Esophagus muscularis mucosa (tissue), 4 donors: ENCODE results near the gene TBL3. TPM values are rescaled to one million over a fixed set of nuclear protein-coding genes. Genes with fewer than 3 reads are reported as not detected.

Source experiments
- DNase-seq: peaks from one replicate; pipeline ENCODE4 v3.0.0-alpha.2; 2017; ENCODE audit errors: extremely low spot score
- H3K27ac ChIP-seq, 4 donors: fragments of 200-600 bp; sonication (generic); replicated peaks in 1 of 4; 1 replicate in 3 of 4; 2 replicates in 1 of 4; pipeline ENCODE4 v1.5.1; 2016 to 2019; ENCODE audit warnings: mild to moderate bottlenecking in 1 of 4
- H3K27me3 ChIP-seq, 4 donors: fragments of 200-600 bp; sonication (generic); one replicate each; pipeline versions ENCODE4 v1.5.1 to v1.6.0; 2016 to 2019
- H3K36me3 ChIP-seq, 4 donors: fragments of 200-600 bp; sonication (generic); one replicate each; pipeline ENCODE4 v1.5.1; 2016 to 2019
- H3K4me1 ChIP-seq, 4 donors: fragments of 200-600 bp; sonication (generic); one replicate each; pipeline ENCODE4 v1.5.1; 2016 to 2019
- H3K4me3 ChIP-seq, 4 donors: fragments of 200-600 bp; sonication (generic); 1 replicate in 2 of 4; 2 replicates in 2 of 4; pipeline ENCODE4 v1.5.1; 2016 to 2019; ENCODE audit warnings: mild to moderate bottlenecking in 4 of 4, moderate library complexity in 1 of 4
- H3K9me3 ChIP-seq, 4 donors: fragments of 200-600 bp; sonication (generic); 1 replicate in 3 of 4; 2 replicates in 1 of 4; pipeline ENCODE4 v1.5.1; 2016 to 2019
- EP300 ChIP-seq: sonication (generic); formaldehyde crosslinking; IDR thresholded peaks from one replicate; pipeline ENCODE4 v1.6.1; 2017; ENCODE audit warnings: antibody characterized with exemption
- POLR2A ChIP-seq: fragments of 450-650 bp; IDR thresholded peaks from one replicate; pipeline ENCODE4 v1.6.1; 2017; ENCODE audit warnings: antibody characterized with exemption, moderate library complexity, mild to moderate bottlenecking, low read depth
- POLR2AphosphoS5 ChIP-seq, 2 donors: sonication (generic); formaldehyde crosslinking; IDR thresholded peaks; one replicate each; pipeline ENCODE4 v1.6.1; 2017; ENCODE audit warnings: antibody characterized with exemption in 2 of 2
- WGBS: methylation state at CpG from one replicate; pipeline ENCODE4 v1.1.5; 2018; 5-methylcytosine and 5-hydroxymethylcytosine counted together
- intact Hi-C: fragments of 100-400 bp; cut with DNase I; formaldehyde crosslinking; loops from one replicate; pipeline ENCODE4 v1.15.1; 2023
- total RNA-seq, 4 donors: library from RNA; depleted of rRNA; stranded (reverse); fragments of >200 nt; gene quantifications; one replicate each; pipeline versions ENCODE4 v1.1.0 to v1.2.1, GENCODE V29; 2016
- TF ChIP-seq, protein P1 (sequence below), 3 experiments: fragments of 200-600 bp in 2 of 3; fragments of 450-650 bp in 1 of 3; sonication (generic) in 2 of 3; IDR thresholded peaks; one replicate each; pipeline ENCODE4 v1.5.1; 2017 to 2019; ENCODE audit warnings: antibody characterized with exemption in 3 of 3, mild to moderate bottlenecking in 2 of 3, moderate library complexity in 1 of 3

TBL3 gene
- total RNA-seq, 4 donors from 2014 or later = 27.0 to 42.9 (median 36.9) TPM

DNA sequence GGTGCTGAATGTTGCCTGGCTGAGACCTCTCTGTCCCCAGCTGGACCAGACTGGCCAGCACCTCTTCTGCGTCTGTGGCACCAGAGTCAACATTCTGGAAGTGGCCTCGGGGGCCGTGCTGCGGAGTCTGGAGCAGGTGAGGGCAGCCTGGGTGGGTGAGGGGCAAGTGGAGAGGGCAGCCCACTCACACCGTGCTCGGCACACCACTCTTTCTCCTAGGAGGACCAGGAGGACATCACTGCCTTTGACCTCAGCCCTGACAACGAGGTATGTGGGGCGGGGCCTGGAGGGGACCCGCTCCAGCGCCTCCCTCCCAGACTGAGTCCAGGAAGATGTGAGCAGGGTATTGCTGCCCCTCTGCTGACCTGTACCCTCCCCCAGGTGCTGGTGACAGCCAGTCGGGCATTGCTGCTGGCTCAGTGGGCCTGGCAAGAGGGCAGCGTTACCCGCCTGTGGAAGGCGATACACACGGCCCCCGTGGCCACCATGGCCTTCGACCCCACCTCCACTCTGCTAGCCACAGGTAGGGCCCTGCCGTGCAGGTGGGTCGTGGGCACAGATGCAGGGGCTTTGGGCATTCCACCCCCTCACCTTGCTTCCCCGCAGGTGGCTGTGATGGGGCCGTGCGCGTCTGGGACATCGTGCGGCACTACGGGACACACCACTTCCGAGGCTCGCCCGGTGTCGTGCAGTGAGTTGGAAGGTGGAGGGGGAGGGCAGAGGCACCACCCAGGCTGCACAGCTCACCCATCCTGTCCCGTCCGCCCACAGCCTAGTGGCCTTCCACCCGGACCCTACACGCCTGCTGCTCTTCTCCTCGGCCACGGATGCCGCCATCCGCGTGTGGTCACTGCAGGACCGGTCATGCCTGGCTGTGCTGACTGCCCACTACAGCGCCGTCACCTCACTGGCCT lies 2.6 kb downstream of the TBL3 start:
- H3K4me3 ChIP-seq = no peak overlapping the region
- no peak for DNase-seq
- H3K27ac ChIP-seq = no peak overlapping the region
- 93% methylated on average over 24 of the region's 42 CpGs for WGBS
- peaks cover 8 to 60% (median 23%) of the 10 kb centered on the region in 4 donors for H3K27me3 ChIP-seq
- H3K9me3 ChIP-seq = no peaks in the 10 kb centered on the region
- TF ChIP-seq, protein P1, sequence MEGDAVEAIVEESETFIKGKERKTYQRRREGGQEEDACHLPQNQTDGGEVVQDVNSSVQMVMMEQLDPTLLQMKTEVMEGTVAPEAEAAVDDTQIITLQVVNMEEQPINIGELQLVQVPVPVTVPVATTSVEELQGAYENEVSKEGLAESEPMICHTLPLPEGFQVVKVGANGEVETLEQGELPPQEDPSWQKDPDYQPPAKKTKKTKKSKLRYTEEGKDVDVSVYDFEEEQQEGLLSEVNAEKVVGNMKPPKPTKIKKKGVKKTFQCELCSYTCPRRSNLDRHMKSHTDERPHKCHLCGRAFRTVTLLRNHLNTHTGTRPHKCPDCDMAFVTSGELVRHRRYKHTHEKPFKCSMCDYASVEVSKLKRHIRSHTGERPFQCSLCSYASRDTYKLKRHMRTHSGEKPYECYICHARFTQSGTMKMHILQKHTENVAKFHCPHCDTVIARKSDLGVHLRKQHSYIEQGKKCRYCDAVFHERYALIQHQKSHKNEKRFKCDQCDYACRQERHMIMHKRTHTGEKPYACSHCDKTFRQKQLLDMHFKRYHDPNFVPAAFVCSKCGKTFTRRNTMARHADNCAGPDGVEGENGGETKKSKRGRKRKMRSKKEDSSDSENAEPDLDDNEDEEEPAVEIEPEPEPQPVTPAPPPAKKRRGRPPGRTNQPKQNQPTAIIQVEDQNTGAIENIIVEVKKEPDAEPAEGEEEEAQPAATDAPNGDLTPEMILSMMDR (IDR thresholded peaks at IDR 0.05) = no peak
- TF ChIP-seq POLR2AphosphoS5 (IDR thresholded peaks at IDR 0.05) (no peak), EP300 (no peak), POLR2A (no peak)
- H3K4me1 ChIP-seq = peaks cover 29 to 44% (median 35%) of the 10 kb centered on the region in 4 donors
- H3K36me3 ChIP-seq = peaks cover 51 to 56% (median 53%) of the 10 kb centered on the region in 4 donors
- intact Hi-C loops = no loop called here

DNA sequence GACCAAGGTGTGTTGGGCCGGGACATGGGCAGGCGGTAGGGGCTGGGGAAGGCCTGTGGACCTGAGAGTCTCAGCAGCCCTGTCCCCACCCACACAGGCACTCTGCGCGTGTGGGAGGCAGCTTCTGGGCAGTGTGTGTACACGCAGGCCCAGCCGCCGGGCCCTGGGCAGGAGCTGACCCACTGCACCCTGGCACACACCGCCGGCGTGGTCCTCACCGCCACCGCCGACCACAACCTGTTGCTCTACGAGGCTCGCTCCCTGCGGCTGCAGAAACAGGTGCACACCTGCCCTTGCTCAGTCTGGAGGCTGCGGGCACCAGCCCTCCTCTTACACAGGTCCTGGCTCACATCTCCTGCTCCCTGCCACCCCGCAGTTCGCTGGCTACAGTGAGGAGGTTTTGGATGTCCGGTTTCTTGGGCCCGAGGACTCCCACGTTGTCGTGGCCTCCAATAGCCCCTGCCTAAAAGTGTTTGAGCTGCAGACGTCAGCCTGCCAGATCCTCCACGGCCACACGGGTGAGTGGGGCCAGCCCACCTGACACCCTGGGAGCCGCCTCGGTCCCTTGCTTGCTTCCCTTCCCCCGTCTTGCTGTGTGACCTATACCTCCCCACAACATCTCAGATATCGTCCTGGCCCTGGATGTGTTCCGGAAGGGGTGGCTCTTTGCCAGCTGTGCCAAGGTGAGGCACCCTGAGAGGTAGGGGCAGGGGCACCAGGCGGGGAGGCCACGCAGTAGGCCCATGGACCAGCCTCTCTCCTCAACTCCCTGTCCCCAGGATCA lies 3.8 kb downstream of the TBL3 start:
- TF ChIP-seq, protein P1 (IDR thresholded peaks at IDR 0.05) = no peak
- TF ChIP-seq EP300 (no peak), POLR2A (no peak), POLR2AphosphoS5 (IDR thresholded peaks at IDR 0.05) (no peak)
- 92% methylated on average over 30 of the region's 33 CpGs for WGBS
- Histone ChIP-seq H3K27ac (no peak overlapping the region), H3K27me3 (peaks cover 8 to 72% (median 34%) of the 10 kb centered on the region in 4 donors), H3K9me3 (no peaks in the 10 kb centered on the region), H3K4me3 (no peak overlapping the region), H3K4me1 (peaks cover 39 to 54% (median 45%) of the 10 kb centered on the region in 4 donors), H3K36me3 (peaks cover 51 to 56% (median 53%) of the 10 kb centered on the region in 4 donors)
- no peak for DNase-seq
- intact Hi-C loops = no loop called here

DNA sequence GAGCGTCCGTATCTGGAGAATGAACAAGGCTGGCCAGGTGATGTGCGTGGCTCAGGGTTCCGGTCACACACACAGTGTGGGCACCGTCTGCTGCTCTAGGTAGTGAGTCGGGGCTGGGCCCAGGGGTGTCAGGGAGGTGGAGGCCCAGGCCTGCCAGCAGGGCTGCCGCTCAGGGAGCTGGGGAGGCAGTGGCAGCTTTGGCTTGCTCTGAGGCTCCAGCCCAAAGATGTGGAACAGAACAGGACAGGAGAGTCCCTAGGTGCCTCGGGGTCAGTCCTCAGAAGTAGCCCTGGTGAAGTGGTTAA lies 4.3 kb downstream of the TBL3 start:
- no peaks in the 10 kb centered on the region for H3K9me3 ChIP-seq
- no peak for DNase-seq
- H3K4me1 ChIP-seq = peaks cover 33 to 52% (median 41%) of the 10 kb centered on the region in 4 donors
- WGBS = 93% methylated on average over 5 of the region's 8 CpGs
- peaks cover 51 to 56% (median 53%) of the 10 kb centered on the region in 4 donors for H3K36me3 ChIP-seq
- intact Hi-C loops = no loop called here
- TF ChIP-seq POLR2A (no peak), EP300 (no peak), POLR2AphosphoS5 (IDR thresholded peaks at IDR 0.05) (no peak)
- TF ChIP-seq, protein P1 (IDR thresholded peaks at IDR 0.05) = no peak
- H3K27me3 ChIP-seq = peaks cover 8 to 77% (median 40%) of the 10 kb centered on the region in 4 donors
- H3K27ac ChIP-seq = no peak overlapping the region
- H3K4me3 ChIP-seq = no peak overlapping the region

DNA sequence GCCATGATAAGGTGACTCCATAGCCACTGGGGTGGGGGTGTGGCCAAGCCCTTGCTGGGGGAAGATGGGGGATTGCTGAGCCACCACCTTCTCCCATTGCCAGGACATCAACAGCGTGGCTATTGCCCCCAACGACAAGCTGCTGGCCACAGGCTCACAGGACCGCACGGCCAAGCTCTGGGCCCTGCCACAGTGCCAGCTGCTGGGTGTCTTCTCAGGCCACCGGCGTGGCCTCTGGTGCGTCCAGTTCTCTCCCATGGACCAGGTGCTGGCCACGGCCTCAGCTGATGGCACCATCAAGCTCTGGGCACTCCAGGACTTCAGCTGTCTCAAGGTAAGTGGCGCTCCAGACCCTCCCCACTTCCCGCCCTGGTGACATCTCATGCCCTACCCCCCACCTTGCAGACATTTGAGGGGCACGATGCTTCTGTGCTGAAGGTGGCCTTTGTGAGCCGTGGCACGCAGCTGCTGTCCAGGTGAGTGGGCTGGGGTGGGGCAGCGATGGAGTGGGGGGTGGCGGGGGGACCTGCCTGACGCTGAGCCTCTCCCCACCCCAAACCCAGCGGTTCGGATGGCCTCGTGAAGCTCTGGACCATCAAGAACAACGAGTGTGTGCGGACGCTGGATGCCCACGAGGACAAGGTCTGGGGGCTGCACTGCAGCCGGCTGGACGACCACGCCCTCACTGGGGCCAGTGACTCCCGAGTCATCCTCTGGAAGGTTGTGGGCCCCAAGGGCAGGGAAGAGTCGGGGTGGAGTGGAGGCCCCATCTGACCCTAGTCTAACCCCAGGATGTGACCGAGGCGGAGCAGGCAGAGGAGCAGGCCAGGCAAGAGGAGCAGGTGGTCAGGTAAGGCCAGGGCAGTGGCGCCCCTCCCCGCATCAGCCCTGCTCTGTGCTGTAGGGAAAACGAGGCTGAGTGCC lies 5.4 kb downstream of the TBL3 start:
- DNase-seq = no peak
- Histone ChIP-seq H3K27me3 (peaks cover under 1 to 88% (median 47%) of the 10 kb centered on the region in 4 donors), H3K27ac (no peak overlapping the region), H3K36me3 (peaks cover 51 to 56% (median 53%) of the 10 kb centered on the region in 4 donors), H3K4me3 (no peak overlapping the region), H3K4me1 (peaks cover 28 to 48% (median 37%) of the 10 kb centered on the region in 4 donors), H3K9me3 (no peaks in the 10 kb centered on the region)
- intact Hi-C loops = no loop called here
- 89% methylated on average over 14 of the region's 33 CpGs for WGBS
- TF ChIP-seq EP300 = no peak
- TF ChIP-seq POLR2A = no peak
- no peak for TF ChIP-seq POLR2AphosphoS5 (IDR thresholded peaks at IDR 0.05)
- TF ChIP-seq, protein P1 (IDR thresholded peaks at IDR 0.05) = no peak
